GM13977 (cell line): ENCODE measurements around the gene F11.
A peak's percentile ranks its signal among the peaks of the same experiment; 100 is the strongest.

Experiments used
- DNase-seq: peaks from one replicate; pipeline ENCODE4 v3.0.0; 2012; ENCODE audit warnings: low spot score
- CTCF ChIP-seq: IDR thresholded peaks from 2 replicates; pipeline ENCODE4 v1.5.1; 2012; ENCODE audit warnings: mild to moderate bottlenecking, control low read depth; ENCODE audit not compliant: insufficient read depth; ENCODE audit errors: extremely low read depth, missing control alignments
- in situ Hi-C: fragments of 300-500 bp; cut with MboI; formaldehyde crosslinking; loops from one replicate; pipeline ENCODE4 v1.12.0; 2022; ENCODE audit warnings: low sequenced_read_pairs, low pct_unique_long_range_greater_than_20kb, mixed read lengths, inconsistent platforms; ENCODE audit not compliant: unreplicated experiment

Gene F11

GRCh38 chr4:186298031-186298647 is 32.1 kb downstream of the F11 start:
- peak; percentile 26 for DNase-seq
- in situ Hi-C loops: no loop called here
- TF ChIP-seq CTCF: no peak

- TF ChIP-seq CTCF: no peak
- no peak for DNase-seq
- in situ Hi-C loops: no loop called here
These were observed 33.3 kb downstream of the F11 start for GRCh38 chr4:186299291-186299690.

- DNase-seq: no peak
- no peak for TF ChIP-seq CTCF
- in situ Hi-C loops: no loop called here
These were observed 34.8 kb downstream of the F11 start for GRCh38 chr4:186300659-186301390.

GRCh38 chr4:186304216-186304615 is 38.2 kb downstream of the F11 start:
- in situ Hi-C loops: no loop called here
- no peak for DNase-seq
- no peak for TF ChIP-seq CTCF

GRCh38 chr4:186304866-186305505 is 39.0 kb downstream of the F11 start:
- in situ Hi-C loops: no loop called here
- no peak for TF ChIP-seq CTCF
- DNase-seq: no peak

GRCh38 chr4:186307497-186307896 is 41.5 kb downstream of the F11 start:
- DNase-seq: no peak
- in situ Hi-C loops: no loop called here
- TF ChIP-seq CTCF: no peak
